Stimulated activated CD8-positive, alpha-beta memory T cell treated with anti-CD3 and anti-CD28 coated beads, Interleukin-12 subunit alpha, Interleukin-12 subunit beta, amount 100 ng/mL, for 1 hour (primary cell): ENCODE data around the gene USP47.

Source experiments
- DNase-seq: peaks from one replicate; pipeline ENCODE4 v3.0.0-alpha.2; 2020; ENCODE audit warnings: low read depth

USP47 gene

DNA sequence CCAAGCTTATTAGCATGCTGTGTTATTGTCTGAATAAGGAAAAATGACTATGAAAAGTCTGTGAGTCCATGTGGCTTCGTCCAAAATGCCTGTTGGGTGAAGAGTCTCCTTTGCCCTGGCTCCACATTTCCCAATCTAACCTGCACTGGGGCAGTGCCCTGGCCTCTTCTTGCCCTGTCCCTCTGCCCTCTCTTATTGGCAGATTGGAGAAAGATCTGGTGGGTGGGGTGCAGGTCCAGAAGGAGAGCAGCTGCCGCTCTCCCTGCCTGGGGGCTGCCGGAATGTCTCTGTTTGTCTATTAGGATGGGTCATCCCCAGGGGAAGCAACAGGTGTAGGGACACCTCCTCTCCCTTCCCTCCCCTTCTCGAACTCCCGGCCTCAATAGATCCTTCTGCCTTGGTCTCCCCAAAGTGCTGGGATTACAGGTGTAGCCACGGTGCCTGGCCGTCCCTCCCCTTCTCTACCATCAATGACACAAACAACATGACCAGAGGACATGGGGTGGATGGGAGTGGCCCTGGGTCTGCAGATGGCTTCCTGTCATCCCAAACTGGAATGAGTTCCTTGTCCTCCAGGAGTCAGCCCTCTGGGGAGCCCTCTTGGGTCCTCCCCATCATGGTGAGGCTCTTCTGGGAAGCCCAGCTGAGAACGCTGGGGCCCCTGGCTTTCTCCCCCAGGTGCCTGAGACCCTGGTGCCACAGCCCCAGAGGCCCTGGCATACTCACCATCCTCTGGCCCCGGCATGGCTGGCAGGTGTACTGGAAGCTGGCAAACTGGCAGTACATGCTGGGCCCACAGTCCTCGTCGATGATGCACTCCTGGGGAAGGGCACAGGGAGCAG is 126.1 kb downstream of the USP47 start:
- DNase-seq = no peak

GRCh38 chr11:11968511-11969280 is 126.9 kb downstream of the USP47 start:
- no peak for DNase-seq

DNA sequence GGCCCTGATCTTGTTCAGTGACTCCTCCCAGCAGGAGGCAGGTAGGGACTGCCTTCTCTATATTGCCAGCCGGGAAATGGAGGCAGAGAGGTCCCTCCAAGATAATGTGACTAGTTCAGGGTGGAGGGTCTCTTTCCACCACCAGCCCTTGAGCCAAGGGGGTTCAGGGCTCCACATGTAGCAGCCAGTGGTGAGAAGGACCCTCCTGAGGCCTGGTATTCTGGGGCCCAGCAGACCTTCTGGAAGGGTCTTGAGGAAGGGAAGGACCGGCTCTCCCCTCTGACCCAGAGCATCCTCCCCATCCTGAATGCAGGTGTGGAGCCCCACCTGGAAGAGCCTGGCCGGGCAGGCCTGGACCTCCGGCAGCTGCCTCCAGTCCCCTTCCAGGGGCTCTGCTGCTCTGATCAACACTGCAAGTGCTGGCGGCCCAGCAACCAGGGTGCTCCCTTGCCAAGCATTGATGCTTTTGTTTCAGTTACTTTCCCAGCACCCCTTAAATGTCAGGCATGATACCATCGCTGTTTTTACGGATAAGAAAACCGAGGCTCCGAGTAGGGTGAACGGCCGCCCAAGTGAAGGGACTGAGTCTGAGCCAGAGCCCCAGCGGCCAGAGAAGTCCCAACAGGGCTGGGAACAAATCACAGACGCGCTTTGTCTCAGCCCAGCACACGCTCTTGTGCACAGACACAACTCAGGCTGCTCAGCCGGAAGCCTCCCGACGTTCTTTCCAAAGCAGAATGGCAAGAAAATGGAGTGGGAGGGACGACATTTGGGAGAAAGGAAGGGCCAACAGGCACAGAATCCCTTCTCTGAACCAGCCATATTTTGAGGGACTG is 127.8 kb downstream of the USP47 start:
- DNase-seq = no peak

DNA sequence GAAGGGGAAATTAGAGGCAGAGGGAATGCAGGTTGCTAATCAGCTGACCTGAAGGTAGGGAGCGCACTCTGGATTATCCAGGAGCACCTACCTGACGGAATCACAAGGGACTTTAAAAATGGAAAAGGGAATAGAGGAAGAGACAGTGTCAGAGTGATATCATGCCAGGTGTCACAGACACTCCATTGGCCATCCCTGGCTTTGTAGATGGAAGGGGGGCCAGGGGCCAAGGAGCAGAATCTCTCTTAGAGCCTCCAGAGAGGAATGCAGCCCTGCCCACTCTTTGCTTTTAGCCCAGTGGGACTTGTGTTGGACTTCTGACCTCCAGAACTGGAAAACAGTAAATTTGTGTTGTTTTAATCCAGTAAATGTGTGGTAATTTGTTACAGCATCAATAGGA is 128.8 kb downstream of the USP47 start:
- no peak for DNase-seq

- DNase-seq = no peak
These were observed 130.3 kb downstream of the USP47 start for GRCh38 chr11:11971906-11972547.

GRCh38 chr11:11972730-11973341 is 131.1 kb downstream of the USP47 start:
- DNase-seq = no peak

- DNase-seq = no peak
These were observed 131.6 kb downstream of the USP47 start for GRCh38 chr11:11973361-11973800.

- no peak for DNase-seq
These were observed 132.1 kb downstream of the USP47 start for GRCh38 chr11:11973866-11974265.

DNA sequence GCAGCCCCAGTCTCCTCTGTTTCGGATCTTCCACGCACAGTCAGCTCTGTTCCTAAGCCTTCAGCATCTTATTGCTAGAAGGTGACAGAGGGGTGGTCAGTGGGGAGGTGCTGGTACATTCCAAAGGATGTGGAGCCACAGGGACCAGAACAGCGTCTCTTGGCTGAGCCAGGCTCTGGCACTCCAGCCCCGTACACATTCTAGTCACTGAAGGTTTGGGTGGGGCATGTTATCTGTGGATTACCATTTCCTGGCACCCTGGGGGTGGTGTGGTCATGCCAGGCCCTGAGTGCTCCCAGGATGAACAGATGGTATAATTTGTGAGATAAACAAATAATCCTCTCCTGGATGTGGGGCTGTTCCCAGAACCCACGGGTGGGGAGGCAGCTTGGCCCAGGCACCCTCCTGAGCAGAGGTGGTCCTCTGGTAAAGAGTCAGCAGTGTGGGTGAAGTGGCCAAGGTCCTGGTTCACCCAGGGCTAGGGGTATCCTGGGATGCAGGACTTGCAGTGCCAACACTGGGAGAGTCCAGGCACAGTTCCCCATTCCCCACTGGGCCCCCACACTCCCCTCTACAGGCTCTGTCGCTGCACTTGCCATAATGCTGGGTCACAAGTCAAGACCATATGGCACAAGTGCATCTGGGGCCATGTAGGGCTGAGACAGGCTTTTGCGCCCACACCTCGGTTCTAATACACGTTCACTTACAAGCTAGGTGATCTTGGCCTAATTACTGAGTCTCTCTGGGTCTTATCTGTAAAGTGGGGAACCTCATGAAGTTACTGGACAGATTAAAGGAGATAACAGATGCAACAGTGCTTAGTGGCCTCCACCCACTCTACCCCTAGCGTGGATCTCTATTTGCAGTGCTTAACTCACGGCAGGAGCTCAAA is 133.7 kb downstream of the USP47 start:
- DNase-seq = no peak

GRCh38 chr11:11976481-11977127 is 134.8 kb downstream of the USP47 start:
- DNase-seq = no peak

GRCh38 chr11:11977206-11977938 is 135.6 kb downstream of the USP47 start:
- no peak for DNase-seq

DNA sequence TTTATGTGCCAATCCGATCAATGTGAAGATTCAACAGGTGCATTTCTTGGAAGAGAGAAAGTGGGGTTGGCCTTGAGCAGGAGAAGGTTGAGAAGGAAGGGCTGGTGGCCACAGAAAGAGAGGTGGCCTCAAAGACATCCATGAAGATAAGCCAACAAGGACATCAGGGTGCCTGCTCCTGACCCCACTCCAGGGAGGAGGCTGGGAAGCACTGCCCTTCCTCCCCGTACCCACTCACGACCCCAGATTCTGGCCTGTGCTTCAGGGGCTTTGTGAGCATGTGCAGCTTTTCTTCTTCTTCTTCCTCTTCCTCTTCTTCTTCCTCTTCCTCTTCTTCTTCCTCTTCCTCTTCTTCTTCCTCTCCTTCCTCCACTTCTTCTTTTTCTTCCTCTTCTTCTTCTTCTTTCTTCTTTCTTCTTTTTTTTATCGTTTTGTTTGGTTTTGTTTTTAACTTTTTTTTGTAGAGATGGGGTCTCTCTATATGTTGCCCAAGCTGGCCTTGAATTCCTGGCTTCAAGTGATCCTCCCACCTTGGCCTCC is 136.4 kb downstream of the USP47 start:
- no peak for DNase-seq

GRCh38 chr11:11978792-11979487 is 137.2 kb downstream of the USP47 start:
- DNase-seq = no peak

DNA sequence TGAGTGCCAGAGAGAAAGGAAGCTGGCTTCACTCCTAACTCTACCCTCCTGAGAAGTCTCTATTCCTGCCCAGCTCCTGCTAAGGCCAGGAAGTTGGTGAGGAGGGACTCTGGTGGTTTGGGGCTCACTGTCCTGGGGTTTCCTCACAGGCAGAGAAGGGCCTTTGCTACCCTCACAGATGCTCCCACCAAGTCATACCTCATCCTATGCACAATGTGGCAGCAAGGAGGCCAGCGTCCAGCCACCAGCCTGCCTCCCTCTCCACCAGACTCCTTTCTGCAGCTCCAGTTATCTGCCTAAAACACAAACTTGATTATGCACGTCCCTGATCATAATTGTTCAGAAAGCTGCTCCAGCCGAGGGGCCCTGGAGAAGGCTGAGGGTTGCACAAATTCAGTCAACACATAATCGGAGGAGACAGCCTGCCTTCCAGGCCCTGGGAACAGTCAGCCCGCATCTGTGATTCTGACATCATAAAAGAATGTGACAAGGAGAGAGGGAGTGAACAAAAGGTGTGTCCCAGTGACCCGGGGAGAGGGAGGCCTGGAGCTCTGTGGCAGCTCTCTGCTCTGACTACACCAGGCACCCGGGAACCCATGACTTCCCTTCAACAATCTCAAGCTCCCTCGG is 137.8 kb downstream of the USP47 start:
- DNase-seq = no peak

DNA sequence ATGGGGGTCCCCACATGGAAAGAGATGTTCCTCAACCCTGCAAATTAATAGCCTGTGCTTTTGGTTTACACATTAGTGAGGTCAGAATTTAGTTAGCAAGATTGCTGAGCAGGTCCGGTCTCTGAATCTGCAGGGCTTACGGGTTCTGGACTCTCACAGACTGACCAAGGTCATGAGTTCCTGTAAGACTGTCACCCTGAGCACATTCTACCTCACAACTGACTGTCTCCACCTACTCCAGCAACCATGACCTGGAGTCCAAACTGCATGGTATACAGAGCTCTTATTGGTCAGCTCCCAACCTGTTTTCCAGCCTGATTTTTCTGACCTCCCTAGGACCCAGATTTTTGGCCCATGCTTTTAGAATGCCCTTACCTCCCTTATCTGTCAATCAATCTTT is 138.4 kb downstream of the USP47 start:
- no peak for DNase-seq

DNA sequence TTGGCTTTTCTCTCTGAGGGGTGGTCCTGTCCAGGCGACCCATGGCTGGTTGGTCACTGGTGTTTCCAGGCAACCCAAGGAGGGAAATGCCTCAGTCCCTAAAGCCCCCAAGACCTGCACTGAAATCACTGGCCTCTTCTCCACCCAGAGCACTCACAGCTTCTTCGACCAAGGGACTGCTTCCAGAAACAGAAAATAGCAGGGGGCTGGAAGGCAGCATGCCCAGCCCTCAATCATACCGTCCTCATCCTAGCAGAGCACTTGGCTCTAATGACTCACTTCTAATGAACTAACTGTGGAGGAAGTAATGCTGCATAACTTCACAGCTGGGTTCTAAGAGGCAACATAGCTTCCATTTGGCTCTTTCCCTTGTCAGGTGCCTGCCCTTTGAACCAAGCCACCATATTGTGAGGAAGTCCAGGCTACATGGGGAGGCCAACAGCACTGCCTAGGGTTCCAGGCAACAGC is 139.1 kb downstream of the USP47 start:
- DNase-seq = no peak

- no peak for DNase-seq
These were observed 139.6 kb downstream of the USP47 start for GRCh38 chr11:11981364-11981763.

GRCh38 chr11:11981840-11982239 is 140.1 kb downstream of the USP47 start:
- no peak for DNase-seq
